GM12892 (cell line): ENCODE results near the gene STS.
"Not testable (repeated sequence)": the region's sequence is repeated elsewhere in the genome, so short reads cannot be mapped to it uniquely, and the experiment has no call there.

ENCODE experiments used
- DNase-seq: peaks from one replicate; pipeline ENCODE4 v3.0.0; 2011; ENCODE audit not compliant: insufficient read length
- FAIRE-seq: peaks from 2 replicates; lab custom pipeline; 2011; peaks lifted over from hg19 to GRCh38; lab: Jason Lieb, UNC
- POLR2A ChIP-seq: IDR thresholded peaks from 2 replicates; pipeline ENCODE4 v1.6.1; 2011; ENCODE audit warnings: low read depth, low read length, control low read depth
- POLR2AphosphoS5 ChIP-seq: IDR thresholded peaks from 2 replicates; pipeline ENCODE4 v1.6.1; 2011; ENCODE audit warnings: low read depth, low read length, control low read depth
- TAF1 ChIP-seq: IDR thresholded peaks from 2 replicates; pipeline ENCODE4 v1.6.1; 2011; ENCODE audit warnings: low read depth, mild to moderate bottlenecking, control low read depth, low read length, borderline replicate concordance

STS gene

DNA sequence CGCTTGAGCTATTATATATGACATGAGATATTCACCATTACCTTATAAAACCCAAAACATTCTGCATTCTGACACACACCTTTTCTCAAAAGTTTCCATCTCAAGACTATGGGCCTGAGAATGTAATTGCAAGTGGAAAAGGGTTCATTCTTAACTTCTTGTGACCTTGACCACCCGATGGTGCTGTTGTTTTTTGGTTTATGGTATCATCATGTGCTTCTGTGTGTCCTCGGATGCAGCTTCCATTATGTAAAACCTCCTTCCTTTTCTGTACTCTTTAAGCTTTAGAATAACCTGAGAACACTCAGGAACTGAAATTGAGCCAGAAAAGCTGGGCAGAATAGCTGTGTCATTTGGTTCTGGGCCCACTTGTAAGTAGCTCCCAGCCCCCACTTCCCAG lies 16.7 kb downstream of the STS start:
- no peak for TF ChIP-seq TAF1
- TF ChIP-seq POLR2A, result no peak
- TF ChIP-seq POLR2AphosphoS5, result no peak
- no peak for FAIRE-seq

DNA sequence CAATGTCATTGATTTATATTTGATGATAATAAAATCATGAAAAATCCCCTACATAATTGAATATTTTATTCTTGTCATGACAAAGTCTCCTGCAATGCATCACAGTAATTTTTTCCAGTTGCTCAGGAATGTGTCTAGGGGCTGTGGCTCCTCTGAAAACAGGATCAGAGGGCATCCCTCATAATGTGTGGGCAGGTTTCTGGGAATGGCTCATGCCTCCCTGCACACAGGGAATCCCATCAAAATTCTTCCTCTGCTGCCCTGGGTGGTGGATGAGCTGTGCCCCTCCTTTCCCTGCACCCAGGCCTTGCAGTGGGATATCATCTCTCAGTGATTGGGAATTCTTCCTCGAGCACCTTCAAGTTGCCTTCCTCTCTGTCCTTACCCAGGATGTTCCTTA lies 20.9 kb downstream of the STS start:
- FAIRE-seq, result no peak
- TF ChIP-seq TAF1 (no peak), POLR2AphosphoS5 (no peak), POLR2A (no peak)
- no peak for DNase-seq

More for the DNA sequence above, 16.7 kb downstream of the STS start:
- no peak for DNase-seq

DNA sequence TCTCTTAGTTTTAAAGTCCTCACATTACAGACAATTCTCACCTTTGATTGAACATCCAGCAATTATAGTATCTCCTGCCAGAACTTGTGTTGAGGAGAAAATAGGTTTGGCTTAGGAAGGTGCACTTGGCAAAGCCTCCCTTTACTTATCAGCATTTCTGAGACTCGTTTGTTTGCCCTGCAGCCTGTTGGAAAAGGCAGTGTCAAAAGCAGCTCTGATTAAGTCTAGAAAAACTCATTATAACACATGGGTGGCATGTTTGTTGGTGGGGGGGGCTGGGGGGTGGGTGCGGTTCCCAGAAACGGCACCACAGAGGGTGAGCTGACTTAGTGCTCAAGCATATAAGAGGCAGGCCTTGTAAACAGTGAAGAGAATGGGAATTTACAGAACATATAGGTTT lies 22.1 kb downstream of the STS start:
- FAIRE-seq, result no peak
- TF ChIP-seq POLR2A (no peak), TAF1 (no peak), POLR2AphosphoS5 (no peak)
- DNase-seq, result no peak

DNA sequence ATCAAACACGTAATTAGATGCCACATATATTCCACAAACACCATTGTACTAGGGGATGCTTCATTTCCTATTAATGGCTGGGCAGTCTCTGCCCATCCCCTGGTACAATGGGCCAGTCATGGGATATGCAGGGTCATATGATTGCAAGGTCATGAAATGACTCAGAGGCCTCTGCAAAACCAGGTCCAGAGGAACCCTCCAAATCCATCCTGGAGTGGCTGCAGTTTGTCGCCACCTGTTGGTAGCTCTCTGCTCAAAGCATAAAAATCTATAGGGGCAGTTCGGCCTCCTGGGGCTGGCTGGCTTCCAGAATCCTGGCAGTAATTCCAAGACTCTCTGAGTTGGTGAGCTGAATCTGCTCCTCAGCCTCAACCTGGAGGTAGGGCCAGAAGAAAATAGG lies 23.4 kb downstream of the STS start:
- TF ChIP-seq TAF1 (no peak), POLR2A (no peak), POLR2AphosphoS5 (no peak)
- DNase-seq (no peak), FAIRE-seq (no peak)

DNA sequence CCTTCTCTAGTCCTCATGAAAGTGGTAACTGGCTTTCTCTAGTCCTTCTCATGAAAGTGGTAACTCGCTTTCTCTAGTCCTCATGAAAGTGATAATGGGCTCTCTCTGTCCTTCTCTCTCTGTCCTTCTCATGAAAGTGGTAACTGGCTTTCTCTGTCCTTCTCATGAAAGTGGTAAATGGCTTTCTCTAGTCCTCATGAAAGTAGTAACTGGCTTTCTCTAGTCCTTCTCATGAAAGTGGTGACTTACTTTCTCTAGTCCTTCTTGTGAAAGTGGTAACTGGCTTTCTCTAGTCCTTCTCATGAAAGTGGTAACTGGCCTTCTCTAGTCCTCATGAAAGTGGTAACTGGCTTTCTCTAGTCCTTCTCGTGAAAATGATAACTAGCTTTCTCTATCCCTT lies 31.3 kb downstream of the STS start:
- not testable (repeated sequence) for DNase-seq, FAIRE-seq

DNA sequence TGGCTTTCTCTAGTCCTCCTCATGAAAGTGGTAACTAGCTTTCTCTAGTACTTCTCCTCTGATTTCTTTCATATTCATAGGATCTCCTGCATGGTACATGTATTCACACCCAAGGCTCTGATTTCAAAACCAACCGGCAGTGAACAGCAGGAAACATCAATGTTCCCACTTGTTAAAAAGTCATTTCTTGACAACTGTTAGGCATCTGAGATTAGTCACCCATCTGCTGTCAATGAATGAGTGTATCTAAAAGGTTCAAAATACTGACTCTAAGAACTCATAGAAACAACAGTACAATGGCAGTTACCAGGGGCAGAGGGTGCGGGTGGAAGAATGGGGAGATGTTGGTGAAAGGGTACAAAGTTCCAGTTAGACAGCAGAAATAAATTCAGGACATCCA lies 31.9 kb downstream of the STS start:
- DNase-seq (no peak), FAIRE-seq (no peak)
- TF ChIP-seq POLR2AphosphoS5 (no peak), POLR2A (no peak), TAF1 (no peak)

DNA sequence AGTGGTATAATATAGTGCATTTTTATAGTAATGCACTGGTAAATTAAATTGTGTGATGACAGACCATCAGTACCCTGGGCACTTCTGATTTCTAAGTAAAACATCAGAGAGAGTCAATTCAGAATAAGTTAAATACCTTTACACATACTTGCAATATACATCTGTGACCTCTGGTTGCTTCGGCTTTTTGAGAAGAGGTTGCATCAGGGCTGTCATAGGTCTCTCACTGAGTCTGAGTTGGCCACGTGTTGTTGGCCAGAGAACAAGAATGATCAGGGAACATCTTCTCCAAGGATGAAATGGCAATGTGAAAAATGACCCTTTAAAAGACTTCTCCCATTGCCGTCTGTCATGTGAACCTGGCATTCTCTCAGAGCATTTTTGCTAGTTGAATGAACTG lies 37.3 kb downstream of the STS start:
- no peak for DNase-seq
- no peak for FAIRE-seq
- TF ChIP-seq POLR2A (no peak), POLR2AphosphoS5 (no peak), TAF1 (no peak)

DNA sequence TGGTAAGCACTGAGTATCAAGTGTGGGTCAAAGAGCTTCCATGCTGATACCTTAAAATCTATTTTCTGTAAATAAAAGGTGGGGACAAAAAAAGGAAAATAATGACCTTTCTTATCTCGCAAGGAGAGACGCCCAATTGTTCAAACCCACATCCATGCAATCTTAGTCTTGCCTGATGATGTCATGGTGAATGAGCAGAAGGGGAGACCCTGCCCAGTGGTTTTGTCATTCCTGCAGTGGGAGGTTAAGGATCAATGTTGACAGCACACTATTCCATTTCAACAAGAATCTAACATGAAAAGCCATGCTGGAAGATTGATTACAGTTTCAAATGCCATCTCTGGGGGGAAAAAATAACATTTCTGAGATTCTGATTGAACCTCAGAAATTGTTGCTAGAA lies 41.2 kb downstream of the STS start:
- TF ChIP-seq POLR2AphosphoS5 (no peak), TAF1 (no peak), POLR2A (no peak)
- FAIRE-seq (no peak), DNase-seq (no peak)

DNA sequence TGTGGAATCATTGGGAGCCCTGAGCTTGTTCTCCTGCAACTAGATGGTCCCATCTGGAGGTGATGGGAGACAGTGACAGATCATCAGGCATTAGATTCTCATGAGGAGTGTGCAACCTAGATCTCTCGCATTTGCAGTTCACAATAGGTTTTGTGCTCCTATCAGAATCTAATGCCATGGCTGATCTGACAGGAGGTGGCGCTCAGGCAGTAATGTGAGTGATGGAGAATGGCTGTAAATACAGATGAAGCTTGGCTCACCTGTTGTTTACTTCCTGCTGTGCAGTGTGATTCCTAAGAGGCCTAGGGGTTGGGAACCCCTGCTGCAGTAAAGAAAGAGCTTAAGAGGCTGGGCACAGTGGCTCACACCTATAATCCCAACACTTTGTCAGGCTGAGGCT lies 42.6 kb downstream of the STS start:
- TF ChIP-seq POLR2A (no peak), TAF1 (no peak), POLR2AphosphoS5 (no peak)
- FAIRE-seq, result peak; percentile 56
- no peak for DNase-seq

DNA sequence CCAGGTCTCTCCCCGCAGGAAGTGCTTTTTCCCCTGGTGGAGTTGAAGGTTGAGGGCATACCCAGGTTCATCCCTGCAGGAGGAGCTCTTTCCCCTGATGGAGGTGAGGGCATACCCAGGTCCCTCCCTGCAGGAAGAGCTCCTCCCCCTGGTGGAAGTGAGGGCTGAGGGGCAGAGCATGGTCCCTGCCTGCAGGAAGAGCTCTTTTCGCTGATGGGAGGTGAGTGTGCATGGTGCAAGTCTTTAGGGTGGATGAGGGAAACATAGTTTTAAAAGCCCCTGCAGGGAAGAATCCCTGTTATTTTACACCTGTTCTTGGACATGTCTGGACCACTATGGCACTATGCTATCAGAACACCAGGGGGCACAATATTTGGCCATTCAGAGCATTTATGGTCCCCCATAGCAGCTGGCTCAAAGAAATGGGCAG lies 44.2 kb downstream of the STS start:
- no peak for TF ChIP-seq POLR2AphosphoS5
- no peak for TF ChIP-seq POLR2A
- TF ChIP-seq TAF1, result no peak
- DNase-seq, result no peak
- peak; percentile 53 for FAIRE-seq

DNA sequence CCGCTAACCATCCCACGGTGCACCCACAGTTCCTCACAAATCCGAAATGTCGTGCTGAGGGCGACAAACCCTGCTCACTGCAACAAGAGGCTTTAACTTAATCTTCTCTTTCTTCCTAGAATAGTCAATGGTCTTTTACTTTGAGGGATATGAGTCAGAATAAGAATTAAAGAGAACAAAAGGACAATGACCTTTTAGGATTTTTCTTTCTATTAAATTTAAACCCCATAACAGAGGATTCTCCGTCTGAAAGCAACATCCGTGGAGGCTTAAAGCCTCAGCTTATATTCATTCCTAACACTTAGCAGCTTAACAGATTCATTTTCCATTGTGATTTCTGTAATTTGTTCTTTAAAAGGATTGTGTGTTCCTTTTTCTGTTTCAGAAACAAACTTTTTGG lies 45.4 kb downstream of the STS start:
- DNase-seq (no peak), FAIRE-seq (no peak)
- no peak for TF ChIP-seq POLR2A
- no peak for TF ChIP-seq POLR2AphosphoS5
- no peak for TF ChIP-seq TAF1

DNA sequence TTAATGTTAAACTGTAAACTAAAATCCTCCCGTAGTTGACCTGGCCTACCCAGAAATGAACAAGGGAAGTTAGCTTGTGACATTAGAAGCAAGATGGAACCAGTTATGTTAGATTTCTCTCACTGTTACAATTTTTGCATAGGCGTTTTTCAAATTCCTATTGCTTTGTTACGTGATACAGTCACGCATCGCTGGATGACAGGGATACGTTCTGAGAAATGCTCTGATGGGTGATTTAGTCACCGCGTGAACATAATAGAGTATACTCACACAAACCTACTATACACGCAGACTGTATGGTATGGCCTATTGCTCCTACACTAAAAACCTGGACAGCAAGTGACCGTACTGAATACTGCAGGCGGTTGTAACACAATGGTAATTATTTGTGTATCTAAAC lies 47.1 kb downstream of the STS start:
- DNase-seq, result no peak
- no peak for FAIRE-seq
- TF ChIP-seq POLR2AphosphoS5, result no peak
- no peak for TF ChIP-seq TAF1
- no peak for TF ChIP-seq POLR2A
